Keratinocyte (primary cell): Measurements from ENCODE around the gene RBFOX2. TPM values are rescaled to one million over a fixed set of nuclear protein-coding genes. Genes with fewer than 3 reads are reported as not detected.

Experiments used
- DNase-seq: peaks from one replicate; pipeline ENCODE4 v3.0.0-alpha.2; 2011; ENCODE audit warnings: low read depth, missing footprints, low spot score
- FAIRE-seq: peaks from 2 replicates; lab custom pipeline; 2011; peaks lifted over from hg19 to GRCh38; lab: Jason Lieb, UNC
- H2AFZ ChIP-seq: 2 replicates; pipeline ENCODE4 v1.6.0; 2012; ENCODE audit warnings: low read length, control low read depth, inconsistent platforms; ENCODE audit not compliant: control insufficient read depth
- H3K27ac ChIP-seq: 2 replicates; pipeline ENCODE4 v1.5.1; 2011; ENCODE audit warnings: low read length; ENCODE audit not compliant: control insufficient read depth, insufficient read depth
- H3K27me3 ChIP-seq: 3 replicates; pipeline ENCODE4 v1.6.0; 2011; ENCODE audit warnings: low read length; ENCODE audit not compliant: control insufficient read depth, insufficient read depth; ENCODE audit errors: extremely low read depth
- H3K36me3 ChIP-seq, 2 experiments: 2 replicates in 1 of 2; 3 replicates in 1 of 2; pipeline ENCODE4 v1.5.1; 2011; ENCODE audit warnings: low read length in 2 of 2, mild to moderate bottlenecking in 1 of 2; ENCODE audit not compliant: control insufficient read depth in 2 of 2, insufficient read depth in 2 of 2; ENCODE audit errors: extremely low read depth in 1 of 2
- H3K4me1 ChIP-seq: 3 replicates; pipeline ENCODE4 v1.5.1; 2011; ENCODE audit warnings: low read length; ENCODE audit not compliant: control insufficient read depth, insufficient read depth; ENCODE audit errors: extremely low read depth
- H3K4me2 ChIP-seq: 3 replicates; pipeline ENCODE4 v1.6.0; 2011; ENCODE audit warnings: low read depth, low read length; ENCODE audit not compliant: control insufficient read depth, insufficient read depth; ENCODE audit errors: extremely low read depth
- H3K4me3 ChIP-seq, 3 experiments: fragments of 200-600 bp in 1 of 3; sonication (generic) in 1 of 3; 2 replicates in 2 of 3; 3 replicates in 1 of 3; pipeline ENCODE4 v1.5.1; 2011 to 2016; ENCODE audit warnings: low read length in 3 of 3, mild to moderate bottlenecking in 3 of 3, control low read depth in 2 of 3, inconsistent platforms in 1 of 3, low read depth in 1 of 3, mixed read lengths in 1 of 3, mixed run types in 1 of 3, moderate library complexity in 1 of 3; ENCODE audit not compliant: control insufficient read depth in 2 of 3, insufficient read depth in 2 of 3; ENCODE audit errors: extremely low read depth in 1 of 3
- H3K79me2 ChIP-seq: 2 replicates; pipeline ENCODE4 v1.6.0; 2012; ENCODE audit warnings: low read length; ENCODE audit not compliant: control insufficient read depth, insufficient read depth
- H3K9ac ChIP-seq: 3 replicates; pipeline ENCODE4 v1.6.0; 2011; ENCODE audit warnings: low read length; ENCODE audit not compliant: control insufficient read depth, insufficient read depth; ENCODE audit errors: extremely low read depth
- H3K9me1 ChIP-seq: 3 replicates; pipeline ENCODE4 v1.6.0; 2011; ENCODE audit warnings: low read length; ENCODE audit not compliant: control insufficient read depth, insufficient read depth; ENCODE audit errors: extremely low read depth
- H3K9me3 ChIP-seq: 2 replicates; pipeline ENCODE4 v1.5.1; 2012; ENCODE audit warnings: low read depth, low read length; ENCODE audit not compliant: control insufficient read depth
- H4K20me1 ChIP-seq: 3 replicates; pipeline ENCODE4 v1.6.0; 2011; ENCODE audit warnings: low read length; ENCODE audit not compliant: control insufficient read depth, insufficient read depth; ENCODE audit errors: extremely low read depth
- EZH2 ChIP-seq: IDR thresholded peaks from one replicate; pipeline ENCODE4 v1.6.1; 2012; ENCODE audit warnings: inconsistent platforms, mild to moderate bottlenecking, low read length, moderate library complexity
- dilution Hi-C: fragments of 300-500 bp; cut with MboI; formaldehyde crosslinking; loops from one replicate; pipeline ENCODE4 v1.7.0; 2020; ENCODE audit warnings: low sequenced_read_pairs; ENCODE audit not compliant: extremely low pct_ligation_motif_present
- polyA plus RNA-seq, 5 experiments: library from polyadenylated mRNA; depleted of rRNA in 3 of 5; stranded (reverse) in 3 of 5; stranded (forward) in 1 of 5; unstranded in 1 of 5; fragments of >200 nt; gene quantifications; 1 replicate in 1 of 5; 2 replicates in 3 of 5; 3 replicates in 1 of 5; pipeline versions ENCODE4 v1.2.1 to v1.2.3, GENCODE V29; 2011 to 2012; ENCODE audit warnings: missing spikeins in 2 of 5, low read depth in 1 of 5, low replicate concordance in 1 of 5
- TF ChIP-seq, protein P1 (sequence below), 3 experiments: IDR thresholded peaks in 1 of 3; conservative IDR thresholded peaks in 1 of 3; optimal IDR thresholded peaks in 1 of 3; 2 replicates in 2 of 3; 3 replicates in 1 of 3; pipeline versions ENCODE3 to v1.5.1; 2011; ENCODE audit warnings: low read length in 3 of 3, mild to moderate bottlenecking in 3 of 3, moderate library complexity in 2 of 3, control low read depth in 1 of 3, inconsistent platforms in 1 of 3; ENCODE audit not compliant: insufficient read depth in 2 of 3; ENCODE audit errors: extremely low read depth in 1 of 3

The RBFOX2 gene
- polyA plus RNA-seq, 1 donor (not counting 4 experiments of a cell fraction or from before 2014, with no cell fraction given) = 118 TPM

DNA sequence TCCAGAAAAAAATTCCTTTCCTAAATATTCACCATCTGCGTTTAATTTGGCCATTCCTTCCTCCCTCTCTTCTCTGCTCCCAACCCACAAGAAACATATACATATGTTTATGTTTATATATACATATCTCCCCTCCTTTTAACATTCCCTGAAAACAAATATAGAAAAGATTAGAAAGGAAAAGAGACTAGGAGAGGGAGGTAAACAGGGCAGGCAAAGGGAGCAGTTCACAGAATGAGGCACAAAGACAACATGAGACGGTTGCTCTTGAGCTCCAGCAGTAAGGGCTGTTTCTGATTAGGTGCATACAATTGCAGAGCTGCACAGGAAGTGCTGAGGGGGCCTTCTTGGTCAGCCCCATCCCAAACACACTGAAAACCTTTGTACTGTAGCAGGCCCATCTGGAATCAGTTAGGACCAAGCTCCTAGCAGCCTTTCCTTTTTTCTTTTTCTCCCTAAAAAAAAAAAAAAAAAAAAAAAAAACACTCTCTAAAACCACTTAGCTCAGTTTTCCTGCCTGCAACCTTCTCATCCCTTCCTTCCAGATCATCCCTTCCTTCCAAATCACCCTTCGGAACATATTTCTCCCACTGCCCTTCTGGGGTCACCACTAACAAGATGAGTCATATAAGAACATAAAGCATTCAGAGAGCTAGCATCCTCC lies 57.0 kb downstream of the RBFOX2 start:
- TF ChIP-seq EZH2 = no peak
- TF ChIP-seq, protein P1, sequence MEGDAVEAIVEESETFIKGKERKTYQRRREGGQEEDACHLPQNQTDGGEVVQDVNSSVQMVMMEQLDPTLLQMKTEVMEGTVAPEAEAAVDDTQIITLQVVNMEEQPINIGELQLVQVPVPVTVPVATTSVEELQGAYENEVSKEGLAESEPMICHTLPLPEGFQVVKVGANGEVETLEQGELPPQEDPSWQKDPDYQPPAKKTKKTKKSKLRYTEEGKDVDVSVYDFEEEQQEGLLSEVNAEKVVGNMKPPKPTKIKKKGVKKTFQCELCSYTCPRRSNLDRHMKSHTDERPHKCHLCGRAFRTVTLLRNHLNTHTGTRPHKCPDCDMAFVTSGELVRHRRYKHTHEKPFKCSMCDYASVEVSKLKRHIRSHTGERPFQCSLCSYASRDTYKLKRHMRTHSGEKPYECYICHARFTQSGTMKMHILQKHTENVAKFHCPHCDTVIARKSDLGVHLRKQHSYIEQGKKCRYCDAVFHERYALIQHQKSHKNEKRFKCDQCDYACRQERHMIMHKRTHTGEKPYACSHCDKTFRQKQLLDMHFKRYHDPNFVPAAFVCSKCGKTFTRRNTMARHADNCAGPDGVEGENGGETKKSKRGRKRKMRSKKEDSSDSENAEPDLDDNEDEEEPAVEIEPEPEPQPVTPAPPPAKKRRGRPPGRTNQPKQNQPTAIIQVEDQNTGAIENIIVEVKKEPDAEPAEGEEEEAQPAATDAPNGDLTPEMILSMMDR (optimal IDR thresholded peaks at IDR 0.05 in 1 of 3, IDR thresholded peaks at IDR 0.05 in 1 of 3, conservative IDR thresholded peaks at IDR 0.05 in 1 of 3; ENCODE audit: extremely low read depth in 1 of 3, insufficient read depth in 2 of 3, low read length in 3 of 3) = no peak
- dilution Hi-C loops = no loop called here
- no peaks in the 10 kb centered on the region for H3K9me1 ChIP-seq
- H4K20me1 ChIP-seq = no peaks in the 10 kb centered on the region
- H3K36me3 ChIP-seq = no peaks in the 10 kb centered on the region
- H3K79me2 ChIP-seq = peaks cover 34% of the 10 kb centered on the region
- H3K9me3 ChIP-seq = no peaks in the 10 kb centered on the region
- no peak overlapping the region for H3K4me2 ChIP-seq
- no peak overlapping the region for H3K9ac ChIP-seq
- H3K4me3 ChIP-seq = no peak overlapping the region
- FAIRE-seq (no peak), DNase-seq (no peak)
- H3K27ac ChIP-seq = no peak overlapping the region
- H3K27me3 ChIP-seq = no peaks in the 10 kb centered on the region
- no peak overlapping the region for H2AFZ ChIP-seq
- no peaks in the 10 kb centered on the region for H3K4me1 ChIP-seq

DNA sequence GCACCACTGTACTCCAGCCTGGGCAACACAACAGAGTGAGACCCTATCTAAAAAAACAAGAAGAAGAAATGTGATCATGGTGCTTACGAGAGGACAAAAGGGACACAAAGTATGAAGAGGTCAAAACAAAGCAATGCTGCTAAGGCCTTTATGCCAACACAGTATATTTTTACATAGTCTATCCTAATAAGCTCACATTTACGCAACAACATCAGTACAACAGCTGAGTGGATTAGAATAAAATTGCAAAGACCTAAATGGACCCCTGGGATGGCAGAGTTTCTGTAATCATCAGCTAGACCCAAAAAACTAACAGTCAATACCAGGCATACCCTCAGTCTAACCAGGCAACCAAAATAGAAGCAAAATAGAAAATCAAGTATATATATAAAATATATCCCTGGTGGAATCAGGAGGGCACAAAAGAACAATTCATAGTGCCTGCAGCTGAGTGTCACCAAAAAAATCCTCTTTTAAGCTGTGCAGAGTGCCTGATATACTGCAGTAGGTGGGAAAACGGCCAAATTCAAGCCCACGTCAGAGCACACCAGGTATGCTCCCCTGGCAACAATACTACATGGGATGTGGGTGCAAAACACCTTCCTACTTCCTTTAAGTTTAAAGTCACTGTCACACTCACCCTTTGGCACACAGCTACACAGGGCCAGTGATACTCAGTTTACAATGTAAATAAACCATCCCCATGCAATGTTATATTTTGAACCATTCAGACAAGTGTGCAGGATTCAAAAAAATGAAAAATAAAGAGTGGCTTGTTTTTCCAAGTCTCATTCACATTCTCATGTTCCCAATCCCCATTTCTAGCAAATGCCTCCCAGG lies 57.8 kb downstream of the RBFOX2 start:
- Histone ChIP-seq H3K27me3 (no peaks in the 10 kb centered on the region), H3K4me1 (no peaks in the 10 kb centered on the region), H2AFZ (no peak overlapping the region), H3K9me1 (no peaks in the 10 kb centered on the region), H3K9ac (no peak overlapping the region), H3K36me3 (no peaks in the 10 kb centered on the region), H3K4me2 (no peak overlapping the region), H3K9me3 (no peaks in the 10 kb centered on the region), H3K4me3 (no peak overlapping the region), H3K27ac (no peak overlapping the region), H4K20me1 (no peaks in the 10 kb centered on the region), H3K79me2 (peaks cover 37% of the 10 kb centered on the region)
- dilution Hi-C loops = no loop called here
- FAIRE-seq (no peak), DNase-seq (no peak)
- TF ChIP-seq EZH2 = no peak
- TF ChIP-seq, protein P1 (optimal IDR thresholded peaks at IDR 0.05 in 1 of 3, IDR thresholded peaks at IDR 0.05 in 1 of 3, conservative IDR thresholded peaks at IDR 0.05 in 1 of 3; ENCODE audit: extremely low read depth in 1 of 3, insufficient read depth in 2 of 3, low read length in 3 of 3) = no peak
